Astrocyte (in vitro differentiated cells and primary cell): ENCODE measurements around the gene IGF2R. TPM values are rescaled to one million over a fixed set of nuclear protein-coding genes. Genes with fewer than 3 reads are reported as not detected.

Experiments
- DNase-seq: peaks from one replicate; pipeline ENCODE4 v3.0.0-alpha.2; 2010; ENCODE audit warnings: low read depth
- FAIRE-seq: peaks from 2 replicates; lab custom pipeline; 2011; peaks lifted over from hg19 to GRCh38; lab: Jason Lieb, UNC
- H2AFZ ChIP-seq: 2 replicates; pipeline ENCODE4 v1.6.0; 2012; ENCODE audit warnings: low read depth, low read length, inconsistent platforms
- H3K27ac ChIP-seq: 2 replicates; pipeline ENCODE4 v1.5.1; 2011; ENCODE audit warnings: low read depth, low read length, inconsistent platforms
- H3K27me3 ChIP-seq: 2 replicates; pipeline ENCODE4 v1.6.0; 2011; ENCODE audit warnings: low read length, inconsistent platforms; ENCODE audit not compliant: insufficient read depth
- H3K36me3 ChIP-seq: 2 replicates; pipeline ENCODE4 v1.5.1; 2011; ENCODE audit warnings: low read length, inconsistent platforms; ENCODE audit not compliant: insufficient read depth
- H3K4me1 ChIP-seq: 2 replicates; pipeline ENCODE4 v1.5.1; 2011; ENCODE audit warnings: low read length, inconsistent platforms; ENCODE audit not compliant: insufficient read depth
- H3K4me2 ChIP-seq: 2 replicates; pipeline ENCODE4 v1.6.0; 2012; ENCODE audit warnings: low read length, inconsistent platforms
- H3K4me3 ChIP-seq: 2 replicates; pipeline ENCODE4 v1.5.1; 2011; ENCODE audit warnings: low read depth, mild to moderate bottlenecking, low read length, inconsistent platforms; ENCODE audit not compliant: insufficient read depth
- H3K79me2 ChIP-seq: 2 replicates; pipeline ENCODE4 v1.6.0; 2012; ENCODE audit warnings: mild to moderate bottlenecking, low read length, inconsistent platforms; ENCODE audit not compliant: insufficient read depth
- H3K9ac ChIP-seq: 2 replicates; pipeline ENCODE4 v1.6.0; 2012; ENCODE audit warnings: mild to moderate bottlenecking, low read length, inconsistent platforms
- H3K9me3 ChIP-seq: 2 replicates; pipeline ENCODE4 v1.5.1; 2012; ENCODE audit warnings: low read depth, mild to moderate bottlenecking, low read length, inconsistent platforms; ENCODE audit not compliant: insufficient read depth
- H4K20me1 ChIP-seq: 2 replicates; pipeline ENCODE4 v1.6.0; 2012; ENCODE audit warnings: low read length, inconsistent platforms; ENCODE audit not compliant: insufficient read depth
- H3K27ac Mint-ChIP-seq: one replicate; pipeline ENCODE4 v1.8.0; 2021; ENCODE audit warnings: mild to moderate bottlenecking, mixed read lengths; ENCODE audit not compliant: unreplicated experiment
- H3K27me3 Mint-ChIP-seq: one replicate; pipeline ENCODE4 v1.8.0; 2021; ENCODE audit warnings: low read depth, mixed read lengths; ENCODE audit not compliant: unreplicated experiment
- H3K36me3 Mint-ChIP-seq: one replicate; pipeline ENCODE4 v1.8.0; 2021; ENCODE audit warnings: low read depth, mixed read lengths; ENCODE audit not compliant: unreplicated experiment
- H3K4me1 Mint-ChIP-seq: one replicate; pipeline ENCODE4 v1.8.0; 2021; ENCODE audit warnings: low read depth, mixed read lengths; ENCODE audit not compliant: unreplicated experiment
- H3K4me3 Mint-ChIP-seq: one replicate; pipeline ENCODE4 v1.8.0; 2021; ENCODE audit warnings: mild to moderate bottlenecking, moderate library complexity, mixed read lengths; ENCODE audit not compliant: unreplicated experiment
- H3K9me3 Mint-ChIP-seq: one replicate; pipeline ENCODE4 v1.8.0; 2021; ENCODE audit warnings: mild to moderate bottlenecking, mixed read lengths; ENCODE audit not compliant: unreplicated experiment
- EZH2 ChIP-seq: IDR thresholded peaks from 2 replicates; pipeline ENCODE4 v1.6.1; 2012; ENCODE audit warnings: mild to moderate bottlenecking, low read length, inconsistent platforms; ENCODE audit not compliant: insufficient read depth
- total RNA-seq: library from RNA; stranded (reverse); gene quantifications from 2 replicates; pipeline ENCODE4 v1.2.1, GENCODE V29; 2021
- TF ChIP-seq, protein P1 (sequence below): IDR thresholded peaks from 2 replicates; pipeline ENCODE4 v1.5.1; 2011; ENCODE audit warnings: low read depth, mild to moderate bottlenecking, inconsistent platforms, low read length, moderate library complexity; ENCODE audit not compliant: insufficient read depth

IGF2R gene
- total RNA-seq, 1 donor from 2014 or later: 173 TPM

DNA sequence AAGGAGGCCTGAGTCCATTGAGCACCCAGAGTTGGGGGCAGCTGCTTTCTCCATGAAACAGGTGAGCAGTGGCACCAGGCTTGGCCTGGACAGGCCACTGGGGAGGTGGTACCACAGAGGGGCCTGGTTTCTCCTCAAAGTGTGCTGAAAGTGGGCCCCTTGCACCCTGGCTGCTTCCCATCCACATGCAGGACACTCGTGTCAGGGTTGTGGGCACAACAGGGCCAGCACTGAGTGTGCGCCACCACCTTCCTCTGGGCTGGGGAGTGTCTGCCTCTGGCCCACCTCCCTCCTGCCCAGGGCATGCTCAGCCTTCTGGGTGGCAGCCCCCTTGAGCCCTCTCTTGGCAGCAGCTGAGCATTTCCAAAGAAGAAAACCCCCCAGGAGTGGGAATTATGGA lies 147.5 kb downstream of the IGF2R start:
- H3K9me3 Mint-ChIP-seq: no peaks in the 10 kb centered on the region
- Histone ChIP-seq H3K27ac (no peak overlapping the region), H3K36me3 (no peaks in the 10 kb centered on the region), H3K27me3 (no peaks in the 10 kb centered on the region), H4K20me1 (no peaks in the 10 kb centered on the region), H3K9ac (no peak overlapping the region), H3K4me3 (no peak overlapping the region), H3K4me1 (no peaks in the 10 kb centered on the region), H3K79me2 (no peaks in the 10 kb centered on the region), H3K9me3 (peaks cover 6% of the 10 kb centered on the region), H3K4me2 (no peak overlapping the region), H2AFZ (no peak overlapping the region)
- FAIRE-seq: no peak
- peaks cover 19% of the 10 kb centered on the region for H3K36me3 Mint-ChIP-seq
- H3K27me3 Mint-ChIP-seq: no peaks in the 10 kb centered on the region
- no peaks in the 10 kb centered on the region for H3K4me1 Mint-ChIP-seq
- no peak overlapping the region for H3K27ac Mint-ChIP-seq
- TF ChIP-seq, protein P1, sequence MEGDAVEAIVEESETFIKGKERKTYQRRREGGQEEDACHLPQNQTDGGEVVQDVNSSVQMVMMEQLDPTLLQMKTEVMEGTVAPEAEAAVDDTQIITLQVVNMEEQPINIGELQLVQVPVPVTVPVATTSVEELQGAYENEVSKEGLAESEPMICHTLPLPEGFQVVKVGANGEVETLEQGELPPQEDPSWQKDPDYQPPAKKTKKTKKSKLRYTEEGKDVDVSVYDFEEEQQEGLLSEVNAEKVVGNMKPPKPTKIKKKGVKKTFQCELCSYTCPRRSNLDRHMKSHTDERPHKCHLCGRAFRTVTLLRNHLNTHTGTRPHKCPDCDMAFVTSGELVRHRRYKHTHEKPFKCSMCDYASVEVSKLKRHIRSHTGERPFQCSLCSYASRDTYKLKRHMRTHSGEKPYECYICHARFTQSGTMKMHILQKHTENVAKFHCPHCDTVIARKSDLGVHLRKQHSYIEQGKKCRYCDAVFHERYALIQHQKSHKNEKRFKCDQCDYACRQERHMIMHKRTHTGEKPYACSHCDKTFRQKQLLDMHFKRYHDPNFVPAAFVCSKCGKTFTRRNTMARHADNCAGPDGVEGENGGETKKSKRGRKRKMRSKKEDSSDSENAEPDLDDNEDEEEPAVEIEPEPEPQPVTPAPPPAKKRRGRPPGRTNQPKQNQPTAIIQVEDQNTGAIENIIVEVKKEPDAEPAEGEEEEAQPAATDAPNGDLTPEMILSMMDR: no peak
- no peak for DNase-seq
- H3K4me3 Mint-ChIP-seq: no peak overlapping the region

DNA sequence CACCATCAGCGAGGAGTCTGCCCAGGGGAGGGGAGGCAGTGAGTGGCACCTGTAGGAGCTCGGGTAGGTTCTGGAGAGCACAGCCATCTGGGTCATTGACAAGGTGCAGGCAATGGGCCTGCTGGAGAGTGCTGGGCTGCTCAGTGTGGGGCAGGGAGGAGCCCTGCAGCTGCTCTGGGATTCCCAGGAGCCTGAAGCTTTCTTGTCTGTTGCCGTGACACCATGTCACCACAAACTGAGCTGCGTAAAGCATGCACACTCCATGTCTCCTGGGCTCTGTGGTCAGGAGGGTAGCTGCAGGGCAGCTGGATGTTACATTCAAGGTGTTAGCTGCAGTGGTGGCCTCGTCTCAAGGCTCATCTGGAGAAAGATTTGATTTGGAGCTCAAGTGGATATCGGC lies 148.3 kb downstream of the IGF2R start:
- H3K4me1 Mint-ChIP-seq: no peaks in the 10 kb centered on the region

DNA sequence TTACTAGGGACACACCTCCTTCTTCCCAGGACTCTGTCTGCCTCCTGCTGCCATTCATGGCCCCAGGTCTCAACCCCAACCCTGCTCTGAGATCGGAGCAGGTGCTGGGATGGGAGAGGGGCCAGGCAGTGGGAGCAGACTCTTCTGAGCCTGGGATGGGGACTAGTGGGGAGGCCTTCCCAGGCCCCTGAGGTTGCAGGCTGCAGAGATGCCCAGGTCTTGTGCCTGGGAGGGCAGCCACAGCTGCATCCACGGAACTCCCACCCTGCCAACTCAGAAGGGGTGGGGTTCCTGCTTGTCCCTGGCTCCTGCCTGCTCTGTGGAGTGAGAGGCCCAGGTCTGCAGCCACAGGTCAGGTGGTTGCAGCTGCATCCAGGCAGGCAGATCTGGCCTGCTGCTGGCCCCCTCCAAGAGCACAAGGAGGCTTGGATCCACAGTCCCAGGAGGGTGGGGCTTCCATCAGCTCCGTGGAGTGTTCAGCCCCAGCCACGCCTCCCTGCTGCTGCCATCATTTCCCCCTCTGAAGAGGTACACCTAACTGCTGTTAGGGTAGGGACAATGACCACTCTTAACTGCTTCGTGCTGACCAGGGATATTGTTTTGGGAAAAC lies 149.8 kb downstream of the IGF2R start:
- Histone ChIP-seq H4K20me1 (no peaks in the 10 kb centered on the region), H3K4me2 (no peak overlapping the region), H3K27ac (no peak overlapping the region), H2AFZ (no peak overlapping the region), H3K27me3 (no peaks in the 10 kb centered on the region), H3K4me3 (no peak overlapping the region), H3K36me3 (no peaks in the 10 kb centered on the region), H3K9ac (no peak overlapping the region), H3K4me1 (no peaks in the 10 kb centered on the region), H3K79me2 (no peaks in the 10 kb centered on the region), H3K9me3 (peaks cover 6% of the 10 kb centered on the region)
- FAIRE-seq: no peak
- Mint-ChIP-seq H3K27ac (no peak overlapping the region), H3K36me3 (peaks cover 27% of the 10 kb centered on the region), H3K4me1 (no peaks in the 10 kb centered on the region), H3K9me3 (no peaks in the 10 kb centered on the region), H3K4me3 (no peak overlapping the region), H3K27me3 (no peaks in the 10 kb centered on the region)
- no peak for DNase-seq
- TF ChIP-seq, protein P1: no peak
- no peak for TF ChIP-seq EZH2

More for the DNA sequence above, 148.3 kb downstream of the IGF2R start:
- no peak overlapping the region for H3K4me3 ChIP-seq
- no peak overlapping the region for H3K4me2 ChIP-seq
- Mint-ChIP-seq H3K27me3 (no peaks in the 10 kb centered on the region), H3K36me3 (peaks cover 21% of the 10 kb centered on the region), H3K27ac (no peak overlapping the region), H3K4me3 (no peak overlapping the region), H3K9me3 (no peaks in the 10 kb centered on the region)
- H3K36me3 ChIP-seq: no peaks in the 10 kb centered on the region
- DNase-seq (no peak), FAIRE-seq (no peak)
- no peak overlapping the region for H3K27ac ChIP-seq
- no peaks in the 10 kb centered on the region for H3K79me2 ChIP-seq
- TF ChIP-seq EZH2: no peak
- TF ChIP-seq, protein P1: no peak
- no peaks in the 10 kb centered on the region for H3K4me1 ChIP-seq
- H2AFZ ChIP-seq: no peak overlapping the region
- peaks cover 6% of the 10 kb centered on the region for H3K9me3 ChIP-seq
- H3K27me3 ChIP-seq: no peaks in the 10 kb centered on the region
- no peak overlapping the region for H3K9ac ChIP-seq
- H4K20me1 ChIP-seq: no peaks in the 10 kb centered on the region
